Thyroid gland (tissue), 4 donors: ENCODE results near the gene UCK2.

Experiments
- CTCF ChIP-seq, 6 experiments: fragments of 200-600 bp in 3 of 6; fragments of 450-650 bp in 3 of 6; sonication (generic) in 3 of 6; IDR thresholded peaks; one replicate each; pipeline ENCODE4 v1.5.1; 2016 to 2019; ENCODE audit warnings: antibody characterized with exemption in 6 of 6, mild to moderate bottlenecking in 2 of 6, inconsistent platforms in 1 of 6, moderate library complexity in 1 of 6
- POLR2A ChIP-seq, 2 donors: fragments of 450-650 bp; IDR thresholded peaks; one replicate each; pipeline ENCODE4 v1.6.1; 2017; ENCODE audit warnings: antibody characterized with exemption in 2 of 2, mild to moderate bottlenecking in 2 of 2, moderate library complexity in 1 of 2

- TF ChIP-seq CTCF (IDR thresholded peaks at IDR 0.05) = no peak
- TF ChIP-seq POLR2A (IDR thresholded peaks at IDR 0.05) = no peak
Measured at GRCh38 chr1:165949335-165950130, 122.1 kb downstream of the UCK2 start.
